ENCODE data around the gene FIGN. TPM values are rescaled to one million over a fixed set of nuclear protein-coding genes. Genes with fewer than 3 reads are reported as not detected.

Gene FIGN
- total RNA-seq, 4 donors from 2014 or later = 5.8 to 12.0 (median 11.1) TPM

DNA sequence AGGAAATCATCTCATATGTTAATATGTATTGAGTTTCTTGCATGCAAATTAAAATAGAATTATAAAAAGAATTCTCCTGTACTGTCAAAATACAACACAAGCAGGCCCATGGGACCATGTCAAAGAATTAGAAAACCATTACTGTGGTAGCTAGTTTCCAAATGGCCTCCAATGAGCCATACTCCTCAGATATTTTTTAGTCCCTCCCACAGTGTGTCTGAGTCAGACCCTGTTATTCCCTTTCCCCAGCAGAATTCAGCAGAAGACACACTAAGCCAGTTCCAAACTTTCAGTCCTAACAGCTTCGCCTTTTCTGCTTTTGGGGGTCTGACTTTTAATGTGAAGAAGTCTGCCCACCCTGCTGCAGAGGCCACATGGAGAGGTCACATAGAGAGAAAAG, 86.7 kb downstream of the FIGN start:
- Histone ChIP-seq H3K4me3 (no peak overlapping the region), H3K27me3 (no peaks in the 10 kb centered on the region), H3K36me3 (no peaks in the 10 kb centered on the region), H3K9me3 (no peaks in the 10 kb centered on the region), H3K4me1 (peaks cover 19 to 29% (median 23%) of the 10 kb centered on the region in 4 donors), H3K27ac (replicated peaks in 1 of 4) (no peak overlapping the region)
- DNase-seq (ENCODE audit: extremely low spot score) = no peak
- TF ChIP-seq EP300 (IDR thresholded peaks at IDR 0.05) (no peak), POLR2AphosphoS5 (IDR thresholded peaks at IDR 0.05) (no peak), POLR2A (IDR thresholded peaks at IDR 0.05; ENCODE audit: low read depth) (no peak)
- TF ChIP-seq, protein P1, sequence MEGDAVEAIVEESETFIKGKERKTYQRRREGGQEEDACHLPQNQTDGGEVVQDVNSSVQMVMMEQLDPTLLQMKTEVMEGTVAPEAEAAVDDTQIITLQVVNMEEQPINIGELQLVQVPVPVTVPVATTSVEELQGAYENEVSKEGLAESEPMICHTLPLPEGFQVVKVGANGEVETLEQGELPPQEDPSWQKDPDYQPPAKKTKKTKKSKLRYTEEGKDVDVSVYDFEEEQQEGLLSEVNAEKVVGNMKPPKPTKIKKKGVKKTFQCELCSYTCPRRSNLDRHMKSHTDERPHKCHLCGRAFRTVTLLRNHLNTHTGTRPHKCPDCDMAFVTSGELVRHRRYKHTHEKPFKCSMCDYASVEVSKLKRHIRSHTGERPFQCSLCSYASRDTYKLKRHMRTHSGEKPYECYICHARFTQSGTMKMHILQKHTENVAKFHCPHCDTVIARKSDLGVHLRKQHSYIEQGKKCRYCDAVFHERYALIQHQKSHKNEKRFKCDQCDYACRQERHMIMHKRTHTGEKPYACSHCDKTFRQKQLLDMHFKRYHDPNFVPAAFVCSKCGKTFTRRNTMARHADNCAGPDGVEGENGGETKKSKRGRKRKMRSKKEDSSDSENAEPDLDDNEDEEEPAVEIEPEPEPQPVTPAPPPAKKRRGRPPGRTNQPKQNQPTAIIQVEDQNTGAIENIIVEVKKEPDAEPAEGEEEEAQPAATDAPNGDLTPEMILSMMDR (IDR thresholded peaks at IDR 0.05) = no peak
- 92% methylated on average over 1 of the region's 1 CpG for WGBS
- intact Hi-C loops (cut with DNase I) = no loop called here

DNA sequence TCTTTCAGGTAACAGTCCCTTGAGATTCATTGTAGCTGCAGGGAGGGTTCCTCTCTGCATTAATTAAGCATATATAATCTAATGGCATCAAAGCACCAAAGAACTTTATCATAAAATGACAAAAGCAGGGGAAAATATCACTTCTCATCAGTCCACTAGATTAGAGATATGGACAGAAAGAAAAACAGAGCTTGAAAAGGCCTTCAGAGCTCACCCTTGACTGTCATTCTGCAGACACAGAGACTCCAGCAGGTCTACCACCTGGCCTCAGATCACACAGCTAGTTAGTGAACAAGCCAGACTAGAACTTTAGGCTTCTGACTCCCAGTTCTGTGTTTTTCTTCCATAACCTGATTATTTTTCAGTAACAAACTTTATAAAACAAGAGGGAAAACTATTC, 88.5 kb downstream of the FIGN start:
- no peak overlapping the region for H3K4me3 ChIP-seq
- no peaks in the 10 kb centered on the region for H3K9me3 ChIP-seq
- intact Hi-C loops (cut with DNase I) = no loop called here
- H3K4me1 ChIP-seq = peaks cover 19 to 29% (median 23%) of the 10 kb centered on the region in 4 donors
- DNase-seq (ENCODE audit: extremely low spot score) = no peak
- H3K36me3 ChIP-seq = no peaks in the 10 kb centered on the region
- H3K27ac ChIP-seq (replicated peaks in 1 of 4) = peak overlapping the region in 3 of 4 donors; percentile 15 to 52 (median 40)
- no peak for TF ChIP-seq POLR2A (IDR thresholded peaks at IDR 0.05; ENCODE audit: low read depth)
- TF ChIP-seq EP300 (IDR thresholded peaks at IDR 0.05) = no peak
- TF ChIP-seq, protein P1 (IDR thresholded peaks at IDR 0.05) = no peak
- no peak for TF ChIP-seq POLR2AphosphoS5 (IDR thresholded peaks at IDR 0.05)
- H3K27me3 ChIP-seq = no peaks in the 10 kb centered on the region

DNA sequence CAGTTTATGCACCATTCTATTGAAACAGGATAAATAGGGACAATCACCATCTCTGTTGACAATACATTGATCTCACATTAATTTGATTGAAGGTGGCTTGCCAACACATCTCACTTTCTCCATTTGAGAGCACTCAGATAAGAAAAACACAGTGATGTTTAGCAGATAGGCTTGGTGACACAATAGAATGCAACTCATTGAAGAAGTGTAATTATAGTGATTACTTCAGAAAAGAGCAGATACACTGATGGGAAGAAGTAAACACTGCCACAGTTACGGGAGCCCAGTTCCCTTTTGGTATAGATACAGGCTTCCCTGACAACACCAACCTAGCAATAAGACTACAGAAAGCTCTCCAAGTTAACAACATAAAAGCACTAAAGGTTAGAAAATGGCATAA, 89.1 kb downstream of the FIGN start:
- no peak for DNase-seq (ENCODE audit: extremely low spot score)
- 50% methylated on average over 1 of the region's 1 CpG for WGBS
- H3K36me3 ChIP-seq = no peaks in the 10 kb centered on the region
- H3K4me3 ChIP-seq = no peak overlapping the region
- H3K27ac ChIP-seq (replicated peaks in 1 of 4) = peak overlapping the region in 3 of 4 donors; percentile 40 to 52 (median 41)
- intact Hi-C loops (cut with DNase I) = no loop called here
- H3K4me1 ChIP-seq = peaks cover 19 to 29% (median 23%) of the 10 kb centered on the region in 4 donors
- no peaks in the 10 kb centered on the region for H3K9me3 ChIP-seq
- no peaks in the 10 kb centered on the region for H3K27me3 ChIP-seq
- TF ChIP-seq, protein P1 (IDR thresholded peaks at IDR 0.05) = no peak
- TF ChIP-seq POLR2A (IDR thresholded peaks at IDR 0.05; ENCODE audit: low read depth) (no peak), POLR2AphosphoS5 (IDR thresholded peaks at IDR 0.05) (no peak)

DNA sequence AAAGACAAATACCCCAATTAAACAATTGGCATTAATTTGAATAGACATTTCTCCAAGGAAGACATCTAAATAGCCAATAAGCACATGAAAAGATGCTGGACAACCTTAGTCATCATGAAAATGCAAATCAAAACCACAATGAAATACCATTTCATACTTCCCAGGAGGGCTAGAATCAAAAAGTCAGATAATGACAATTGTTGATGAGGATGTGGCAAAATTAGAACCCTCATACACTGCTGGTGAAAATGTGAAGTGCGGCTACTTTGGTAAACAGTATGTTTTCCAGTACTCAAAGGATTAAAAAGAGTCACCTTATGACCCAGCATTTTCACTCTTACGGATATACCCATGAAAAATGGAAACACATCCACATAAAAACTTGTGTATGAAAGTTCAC, 91.6 kb downstream of the FIGN start:
- TF ChIP-seq POLR2AphosphoS5 (IDR thresholded peaks at IDR 0.05) (no peak), EP300 (IDR thresholded peaks at IDR 0.05) (no peak), POLR2A (IDR thresholded peaks at IDR 0.05; ENCODE audit: low read depth) (no peak)
- TF ChIP-seq, protein P1 (IDR thresholded peaks at IDR 0.05) = no peak
- intact Hi-C loops (cut with DNase I) = no loop called here

DNA sequence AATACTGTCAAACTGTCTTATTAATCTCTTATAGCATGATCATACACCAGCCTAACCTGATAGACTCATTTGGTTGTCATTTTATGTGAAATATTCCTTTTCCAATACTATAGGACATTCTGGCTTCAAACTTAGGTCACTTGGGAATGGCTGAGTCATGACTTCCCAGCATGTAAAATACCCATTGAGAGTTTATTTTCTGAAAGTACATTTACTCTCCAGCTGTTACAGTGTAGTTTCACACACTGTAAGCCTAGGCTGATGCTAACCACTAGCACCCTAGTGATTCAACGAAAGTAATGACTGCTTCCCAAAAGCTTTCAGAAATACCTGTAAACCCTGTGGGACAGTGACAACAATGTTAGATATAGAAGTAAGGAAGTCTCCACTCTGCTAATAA, 93.8 kb downstream of the FIGN start:
- peaks cover 7 to 18% (median 10%) of the 10 kb centered on the region in 4 donors for H3K4me1 ChIP-seq
- 75% methylated on average over 1 of the region's 1 CpG for WGBS

More for the DNA sequence above, 91.6 kb downstream of the FIGN start:
- Histone ChIP-seq H3K4me1 (peaks cover 19 to 29% (median 23%) of the 10 kb centered on the region in 4 donors), H3K9me3 (no peaks in the 10 kb centered on the region), H3K27me3 (no peaks in the 10 kb centered on the region), H3K4me3 (no peak overlapping the region), H3K27ac (replicated peaks in 1 of 4) (no peak overlapping the region), H3K36me3 (no peaks in the 10 kb centered on the region)
- DNase-seq (ENCODE audit: extremely low spot score) = no peak
- WGBS = 86% methylated on average over 2 of the region's 2 CpGs

More for the DNA sequence above, 93.8 kb downstream of the FIGN start:
- H3K36me3 ChIP-seq = no peaks in the 10 kb centered on the region
- TF ChIP-seq POLR2A (IDR thresholded peaks at IDR 0.05; ENCODE audit: low read depth) = no peak
- no peak for TF ChIP-seq POLR2AphosphoS5 (IDR thresholded peaks at IDR 0.05)
- TF ChIP-seq EP300 (IDR thresholded peaks at IDR 0.05) = no peak
- TF ChIP-seq, protein P1 (IDR thresholded peaks at IDR 0.05) = no peak
- intact Hi-C loops (cut with DNase I) = no loop called here
- H3K27ac ChIP-seq (replicated peaks in 1 of 4) = no peak overlapping the region
- no peak for DNase-seq (ENCODE audit: extremely low spot score)
- H3K4me3 ChIP-seq = no peak overlapping the region
- no peaks in the 10 kb centered on the region for H3K27me3 ChIP-seq
- H3K9me3 ChIP-seq = no peaks in the 10 kb centered on the region
